SK-N-DZ (cell line): ENCODE data around the gene OR2V2.

Experiments
- DNase-seq: peaks from one replicate; pipeline ENCODE4 v3.0.0-alpha.2; 2015; ENCODE audit warnings: low spot score

Gene OR2V2

GRCh38 chr5:181189962-181190710 lies 42.8 kb downstream of the OR2V2 start:
- DNase-seq, result no peak

GRCh38 chr5:181190711-181191525 lies 43.5 kb downstream of the OR2V2 start:
- no peak for DNase-seq

DNA sequence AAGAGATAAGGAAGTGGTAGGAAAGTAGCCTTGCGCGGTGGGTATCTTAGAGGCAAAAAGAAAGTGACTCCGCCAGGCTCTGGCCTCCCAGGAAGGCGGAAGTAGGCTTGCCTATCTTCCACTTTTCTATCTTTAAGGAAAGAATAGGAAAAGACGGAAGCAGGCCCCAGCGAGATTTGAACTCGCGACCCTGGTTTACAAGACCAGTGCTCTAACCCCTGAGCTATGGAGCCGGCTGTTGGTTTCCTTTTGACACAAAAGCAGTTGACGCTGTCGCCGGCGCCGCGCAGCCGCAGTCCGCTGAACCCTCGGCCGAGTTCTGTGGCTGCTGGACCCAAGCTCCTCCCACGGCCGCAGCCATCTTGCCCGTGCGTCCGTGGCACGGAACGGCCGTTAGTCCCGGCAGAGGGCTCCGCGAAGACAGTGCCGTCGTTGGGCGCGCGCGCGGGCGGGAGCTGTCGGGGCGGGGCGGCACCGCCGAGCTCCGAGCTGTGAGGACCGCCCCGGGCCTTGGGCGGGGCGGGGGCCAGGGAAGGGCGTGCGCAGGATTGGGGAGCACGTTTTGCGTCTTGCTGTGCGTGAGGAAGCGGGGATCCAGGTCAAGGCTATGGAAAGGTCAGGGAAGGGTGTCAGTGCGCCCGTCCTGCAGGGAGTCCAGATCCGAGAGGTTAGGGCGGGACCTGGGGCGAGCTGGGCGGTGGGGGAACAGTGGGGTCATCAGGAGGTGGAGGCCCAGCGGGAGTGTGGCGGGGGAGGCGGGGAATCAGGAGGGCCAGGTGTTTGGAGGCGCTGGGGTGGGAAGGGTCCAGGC lies 44.3 kb downstream of the OR2V2 start:
- DNase-seq, result peak; percentile 94

- no peak for DNase-seq
These were observed 45.1 kb downstream of the OR2V2 start for GRCh38 chr5:181192337-181193046.

- no peak for DNase-seq
These were observed 46.3 kb downstream of the OR2V2 start for GRCh38 chr5:181193656-181194055.

DNA sequence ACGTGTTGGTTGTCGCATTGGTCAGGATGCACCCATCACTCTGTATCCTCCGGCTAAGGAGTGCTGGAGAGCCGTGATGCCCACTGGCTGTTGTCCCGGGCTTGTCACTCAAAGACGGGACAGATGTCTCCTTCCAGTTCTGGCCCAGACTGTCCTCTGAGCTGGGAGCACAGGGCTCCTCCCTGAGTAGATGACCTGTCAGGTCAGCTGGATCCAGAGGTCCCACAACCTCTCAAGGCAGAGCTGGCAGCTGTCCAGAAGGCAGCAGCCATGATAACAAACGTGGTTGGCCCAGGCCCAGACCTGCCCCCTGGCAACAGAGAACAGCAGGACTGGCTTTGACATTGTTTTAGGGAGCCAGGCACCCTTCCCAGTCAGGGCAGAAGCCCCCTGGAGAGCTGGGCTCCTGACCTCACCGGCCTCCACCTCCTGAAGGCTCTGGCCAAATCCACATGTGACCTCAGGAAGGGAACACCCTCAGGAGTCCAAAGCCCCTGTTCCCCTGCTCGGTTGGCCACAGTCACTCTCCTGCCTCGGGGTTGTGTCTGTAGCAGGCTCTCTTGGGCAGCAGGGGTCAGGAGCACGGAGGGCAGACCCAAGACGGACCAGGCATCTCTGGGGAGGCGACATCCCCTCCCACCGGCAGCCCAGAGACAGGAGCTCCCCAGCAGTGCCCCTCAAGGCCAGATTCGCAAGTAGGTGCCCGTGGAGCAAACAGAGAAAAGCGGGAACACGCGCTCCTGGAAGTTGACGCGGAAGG lies 47.3 kb downstream of the OR2V2 start:
- no peak for DNase-seq

GRCh38 chr5:181195249-181195761 lies 47.9 kb downstream of the OR2V2 start:
- DNase-seq, result no peak

- DNase-seq, result no peak
These were observed 50.1 kb downstream of the OR2V2 start for GRCh38 chr5:181197326-181197951.

- DNase-seq, result no peak
These were observed 50.8 kb downstream of the OR2V2 start for GRCh38 chr5:181198106-181198685.

GRCh38 chr5:181198905-181199519 lies 51.6 kb downstream of the OR2V2 start:
- DNase-seq, result no peak

GRCh38 chr5:181199881-181200638 lies 52.7 kb downstream of the OR2V2 start:
- no peak for DNase-seq

GRCh38 chr5:181200816-181201215 lies 53.4 kb downstream of the OR2V2 start:
- DNase-seq, result no peak

GRCh38 chr5:181203093-181203711 lies 55.8 kb downstream of the OR2V2 start:
- DNase-seq, result no peak

DNA sequence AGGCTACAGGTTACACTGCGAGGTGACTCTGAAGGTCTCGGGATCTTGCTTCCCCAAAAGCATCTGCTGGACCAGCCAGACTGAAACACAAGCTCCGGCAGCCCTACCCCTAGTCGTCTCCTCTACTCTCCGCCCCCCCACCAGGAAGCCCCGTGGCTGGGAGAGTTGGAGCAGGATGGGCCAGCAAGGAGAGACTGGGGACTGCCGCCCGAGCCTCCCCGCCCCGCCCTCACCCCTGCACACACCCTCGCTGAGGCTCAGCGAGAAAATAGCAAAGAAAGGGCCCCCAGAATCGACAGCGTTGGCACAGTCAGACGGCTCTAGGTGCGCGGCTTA lies 56.4 kb downstream of the OR2V2 start:
- DNase-seq, result no peak

DNA sequence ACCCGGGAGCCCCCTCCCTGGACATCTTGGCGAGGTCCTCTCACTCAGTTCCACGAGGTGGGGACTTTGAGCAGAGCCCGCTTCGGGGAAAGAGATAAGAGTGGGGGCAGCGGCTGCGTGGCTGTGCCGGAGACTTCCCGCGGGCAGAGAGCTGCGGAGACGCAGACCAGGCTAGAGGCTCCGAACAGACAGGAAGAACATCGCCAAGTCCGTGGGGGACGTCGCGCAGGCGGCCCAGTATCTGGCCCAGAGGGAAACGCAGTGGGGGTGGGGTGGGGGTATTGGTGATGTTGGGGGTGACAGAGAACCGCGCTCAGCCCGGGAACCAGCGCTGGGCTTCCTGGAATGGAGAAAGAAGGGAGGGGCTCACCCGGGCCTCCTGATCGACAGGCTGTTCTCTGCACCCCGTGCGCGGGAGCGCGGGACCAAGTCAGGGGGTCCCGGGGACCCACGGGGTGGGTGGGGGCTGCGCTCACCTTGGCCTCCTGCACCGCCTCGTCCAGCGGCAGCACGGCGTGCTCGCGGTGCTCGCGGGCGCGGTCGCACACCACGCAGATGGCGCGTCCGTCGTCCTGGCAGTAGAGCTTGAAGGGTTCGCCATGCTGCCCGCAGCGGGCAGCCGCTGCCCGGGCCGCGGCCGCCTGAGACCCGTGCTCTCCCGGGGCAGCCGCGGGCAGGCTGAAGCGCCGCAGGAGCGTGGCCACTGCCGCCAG lies 56.9 kb downstream of the OR2V2 start:
- DNase-seq, result no peak

GRCh38 chr5:181204826-181205760 lies 57.7 kb downstream of the OR2V2 start, which contains the start of gene TRIM7:
TSS of gene TRIM7 (minus strand) at chr5:181205196. CDS start at chr5:181205110, 86 bp downstream.
- DNase-seq, result no peak
